Measurements from ENCODE around the gene ASRGL1.
"Not testable (repeated sequence)": the region's sequence is repeated elsewhere in the genome, so short reads cannot be mapped to it uniquely, and the experiment has no call there.

Gene ASRGL1

GRCh38 chr11:62337303-62338181 lies at the start of gene ASRGL1:
ASRGL1 (plus strand) TSS chr11:62337448; CDS start chr11:62337978, 530 bp downstream.
- peak; percentile 91 for DNase-seq

- DNase-seq = no peak
Observed at GRCh38 chr11:62295504-62295903, 41.7 kb upstream of the ASRGL1 start.

GRCh38 chr11:62298975-62299374 lies 38.3 kb upstream of the ASRGL1 start, which contains the start of gene SCGB1D4:
SCGB1D4 (minus strand) TSS chr11:62299075; CDS start chr11:62299010, 65 bp downstream.
- DNase-seq = no peak

GRCh38 chr11:62306227-62306626 lies 31.0 kb upstream of the ASRGL1 start:
- DNase-seq = no peak

GRCh38 chr11:62307950-62308349 lies 29.3 kb upstream of the ASRGL1 start:
- no peak for DNase-seq

- DNase-seq = no peak
Observed at GRCh38 chr11:62309991-62310390, 27.3 kb upstream of the ASRGL1 start.

GRCh38 chr11:62315431-62315830 lies 21.8 kb upstream of the ASRGL1 start:
- no peak for DNase-seq

- DNase-seq = no peak
Observed at GRCh38 chr11:62322524-62322923, 14.7 kb upstream of the ASRGL1 start.

GRCh38 chr11:62324731-62325556 lies 12.3 kb upstream of the ASRGL1 start:
- peak; percentile 13 for DNase-seq

- DNase-seq = not testable (repeated sequence)
Observed at GRCh38 chr11:62325781-62326180, 11.5 kb upstream of the ASRGL1 start.

GRCh38 chr11:62326719-62327118 lies 10.5 kb upstream of the ASRGL1 start:
- DNase-seq = not testable (repeated sequence)

GRCh38 chr11:62327541-62327940 lies 9.7 kb upstream of the ASRGL1 start:
- DNase-seq = not testable (repeated sequence)

GRCh38 chr11:62331264-62331663 lies 6.0 kb upstream of the ASRGL1 start:
- DNase-seq = not testable (repeated sequence)

- no peak for DNase-seq
Observed at GRCh38 chr11:62333768-62334167, 3.5 kb upstream of the ASRGL1 start.

- DNase-seq = not testable (repeated sequence)
Observed at GRCh38 chr11:62336949-62337302, 322 bp upstream of the ASRGL1 start.

GRCh38 chr11:62338218-62338617 lies 970 bp downstream of the ASRGL1 start:
- DNase-seq = peak; percentile 32

GRCh38 chr11:62340269-62340901 lies 3.1 kb downstream of the ASRGL1 start:
- peak; percentile 89 for DNase-seq

- no peak for DNase-seq
Observed at GRCh38 chr11:62341588-62341987, 4.3 kb downstream of the ASRGL1 start.

- not testable (repeated sequence) for DNase-seq
Observed at GRCh38 chr11:62343646-62344190, 6.5 kb downstream of the ASRGL1 start.

GRCh38 chr11:62344210-62344609 lies 7.0 kb downstream of the ASRGL1 start:
- no peak for DNase-seq

- no peak for DNase-seq
Observed at GRCh38 chr11:62345861-62346260, 8.6 kb downstream of the ASRGL1 start.
